ENCODE data around the gene TAS1R2.

TAS1R2 gene

GRCh38 chr1:18883079-18883478 lies 23.6 kb upstream of the TAS1R2 start:
- FAIRE-seq (no peak), DNase-seq (ENCODE audit: insufficient read length, low spot score) (no peak)
- TF ChIP-seq CTCF (IDR thresholded peaks at IDR 0.05; ENCODE audit: insufficient read depth, missing control alignments): no peak

GRCh38 chr1:18882486-18882885 lies 23.0 kb upstream of the TAS1R2 start:
- DNase-seq (ENCODE audit: insufficient read length, low spot score) (no peak), FAIRE-seq (no peak)
- TF ChIP-seq CTCF (IDR thresholded peaks at IDR 0.05; ENCODE audit: insufficient read depth, missing control alignments): no peak

- FAIRE-seq (no peak), DNase-seq (ENCODE audit: insufficient read length, low spot score) (no peak)
These were observed 22.4 kb upstream of the TAS1R2 start for GRCh38 chr1:18881642-18882431.

GRCh38 chr1:18881164-18881563 lies 21.7 kb upstream of the TAS1R2 start:
- DNase-seq (ENCODE audit: insufficient read length, low spot score): no peak
- TF ChIP-seq CTCF (IDR thresholded peaks at IDR 0.05; ENCODE audit: insufficient read depth, missing control alignments): no peak
- no peak for FAIRE-seq

More at GRCh38 chr1:18881642-18882431, 22.4 kb upstream of the TAS1R2 start:
- TF ChIP-seq CTCF (IDR thresholded peaks at IDR 0.05; ENCODE audit: insufficient read depth, missing control alignments): no peak

GRCh38 chr1:18880585-18880984 lies 21.1 kb upstream of the TAS1R2 start:
- no peak for TF ChIP-seq CTCF (IDR thresholded peaks at IDR 0.05; ENCODE audit: insufficient read depth, missing control alignments)
- no peak for DNase-seq (ENCODE audit: insufficient read length, low spot score)
- no peak for FAIRE-seq

- FAIRE-seq: no peak
- no peak for DNase-seq (ENCODE audit: insufficient read length, low spot score)
- TF ChIP-seq CTCF (IDR thresholded peaks at IDR 0.05; ENCODE audit: insufficient read depth, missing control alignments): no peak
These were observed 20.4 kb upstream of the TAS1R2 start for GRCh38 chr1:18879791-18880309.

GRCh38 chr1:18879215-18879790 lies 19.8 kb upstream of the TAS1R2 start:
- FAIRE-seq: no peak
- no peak for TF ChIP-seq CTCF (IDR thresholded peaks at IDR 0.05; ENCODE audit: insufficient read depth, missing control alignments)
- DNase-seq (ENCODE audit: insufficient read length, low spot score): no peak
